AG04449 (cell line): ENCODE results near the gene GPR119.
"Not testable (repeated sequence)": the region's sequence is repeated elsewhere in the genome, so short reads cannot be mapped to it uniquely, and the experiment has no call there.

ENCODE experiments used
- CTCF ChIA-PET: fragments of 350-600 bp; formaldehyde crosslinking; extraction: SDS; loops from one replicate; lab custom pipeline; 2021; ENCODE audit warnings: antibody characterized with exemption; lab: Yijun Ruan, JAX
- POLR2A ChIA-PET: fragments of 400-600, 350-600 bp; formaldehyde crosslinking; extraction: SDS; loops from one replicate; lab custom pipeline; 2020; ENCODE audit warnings: antibody characterized with exemption, inconsistent platforms; lab: Yijun Ruan, JAX
- DNase-seq: peaks from one replicate; pipeline ENCODE4 v3.0.0-alpha.2; 2010; ENCODE audit warnings: low read depth, low spot score
- H3K4me3 ChIP-seq: 2 replicates; pipeline ENCODE4 v1.5.1; 2011; ENCODE audit warnings: low read depth, mild to moderate bottlenecking, control low read depth, low read length
- CTCF ChIP-seq: IDR thresholded peaks from one replicate; pipeline ENCODE4 v1.5.1; 2011; ENCODE audit warnings: mild to moderate bottlenecking, moderate library complexity, low read length, control low read depth, inconsistent platforms; ENCODE audit not compliant: insufficient read depth; ENCODE audit errors: missing control alignments

Gene GPR119

GRCh38 chrX:130393451-130394074 lies 8.1 kb upstream of the GPR119 start:
- DNase-seq: no peak
- ChIA-PET CTCF (interaction anchor here (0.8 to 3.5 kb wide), 6 partner anchors 9 to 522 kb away, joined by 3 to 41 read pairs (median 4); partner anchors contain the start of gene RBMX2), POLR2A (no interaction called here)
- peak; percentile 69 for TF ChIP-seq CTCF
- H3K4me3 ChIP-seq: no peak overlapping the region

- no peak overlapping the region for H3K4me3 ChIP-seq
- no peak for DNase-seq
- ChIA-PET POLR2A (no interaction called here), CTCF (interaction anchor here (1.2 kb wide), 1 partner anchor 9 kb away, joined by 4 read pairs; no protein-coding TSS in a partner anchor)
- TF ChIP-seq CTCF: no peak
Observed at GRCh38 chrX:130386408-130386808, 934 bp upstream of the GPR119 start.

GRCh38 chrX:130378024-130378669 lies 7.3 kb downstream of the GPR119 start:
- CTCF ChIA-PET: interaction anchor here (1.4 kb wide), 1 partner anchor 17 kb away, joined by 3 read pairs; no protein-coding TSS in a partner anchor

GRCh38 chrX:130376077-130376476 lies 9.4 kb downstream of the GPR119 start:
- POLR2A ChIA-PET: no interaction called here
- DNase-seq: no peak
- CTCF ChIA-PET: no interaction called here
- no peak overlapping the region for H3K4me3 ChIP-seq
- no peak for TF ChIP-seq CTCF

More at GRCh38 chrX:130378024-130378669, 7.3 kb downstream of the GPR119 start:
- POLR2A ChIA-PET: no interaction called here
- no peak for DNase-seq
- H3K4me3 ChIP-seq: no peak overlapping the region
- TF ChIP-seq CTCF: no peak

GRCh38 chrX:130352050-130352449 lies 33.4 kb downstream of the GPR119 start:
- CTCF ChIA-PET, H3K4me3 ChIP-seq, DNase-seq, POLR2A ChIA-PET: not testable (repeated sequence)

- no peak for DNase-seq
- no peak overlapping the region for H3K4me3 ChIP-seq
- TF ChIP-seq CTCF: no peak
- ChIA-PET CTCF (no interaction called here), POLR2A (no interaction called here)
Observed at GRCh38 chrX:130351567-130351966, 33.9 kb downstream of the GPR119 start.

GRCh38 chrX:130347321-130347720 lies 38.2 kb downstream of the GPR119 start:
- ChIA-PET CTCF (no interaction called here), POLR2A (no interaction called here)
- no peak for TF ChIP-seq CTCF
- no peak overlapping the region for H3K4me3 ChIP-seq
- no peak for DNase-seq
